OCI-LY7 (cell line): ENCODE measurements around the gene PWWP2B. TPM values are rescaled to one million over a fixed set of nuclear protein-coding genes. Genes with fewer than 3 reads are reported as not detected.
A peak's percentile ranks its signal among the peaks of the same experiment; 100 is the strongest.

Experiments used
- BruUV-seq: library from RNA; stranded (reverse); fragments of 400-500 nt; replicated peaks from 2 replicates; lab custom pipeline; 2021; lab: Mats Ljungman, UMichigan
- CTCF ChIA-PET: fragments of 300-600 bp; sonication (Branson Sonifier 250); formaldehyde crosslinking; loops from one replicate; lab custom pipeline; 2022; ENCODE audit warnings: antibody characterized with exemption; ENCODE audit not compliant: unreplicated experiment; lab: Charles Lee
- POLR2A ChIA-PET: fragments of 300-600 bp; sonication (Branson Sonifier 250); formaldehyde crosslinking; loops from one replicate; lab custom pipeline; 2022; ENCODE audit warnings: antibody characterized with exemption; lab: Charles Lee
- DNase-seq: peaks from one replicate; pipeline ENCODE4 v3.0.0-alpha.2; 2015; ENCODE audit warnings: low spot score
- H2AFZ ChIP-seq: fragments of 200-600 bp; sonication (generic), shearing (Covaris generic); 2 replicates; pipeline ENCODE4 v1.6.1; 2014; ENCODE audit warnings: mild to moderate bottlenecking, antibody characterized with exemption, low read length, moderate library complexity
- H3K27ac ChIP-seq: fragments of 200-600 bp; sonication (generic); 2 replicates; pipeline ENCODE4 v1.5.1; 2014; ENCODE audit warnings: mixed run types, low read depth, mild to moderate bottlenecking, moderate library complexity, low read length, inconsistent platforms; ENCODE audit not compliant: poor library complexity, severe bottlenecking
- H3K36me3 ChIP-seq: fragments of 200-600 bp; sonication (generic); 2 replicates; pipeline ENCODE4 v1.6.1; 2014; ENCODE audit warnings: mild to moderate bottlenecking, antibody characterized with exemption, low read length, moderate library complexity, mixed read lengths; ENCODE audit not compliant: insufficient read depth
- H3K4me1 ChIP-seq: fragments of 200-600 bp; sonication (generic); 2 replicates; pipeline ENCODE4 v1.5.1; 2014; ENCODE audit warnings: mild to moderate bottlenecking, low read length; ENCODE audit not compliant: insufficient read depth, poor library complexity, severe bottlenecking
- H3K4me2 ChIP-seq: fragments of 200-600 bp; sonication (generic); 2 replicates; pipeline ENCODE4 v1.6.1; 2014; ENCODE audit warnings: mild to moderate bottlenecking, low read length
- H3K4me3 ChIP-seq: fragments of 200-600 bp; sonication (generic); 2 replicates; pipeline ENCODE4 v1.5.1; 2014; ENCODE audit warnings: mild to moderate bottlenecking, low read depth, low read length; ENCODE audit not compliant: poor library complexity, severe bottlenecking
- H3K79me2 ChIP-seq: fragments of 200-600 bp; sonication (generic); 2 replicates; pipeline ENCODE4 v1.6.1; 2016; ENCODE audit warnings: low read depth, mild to moderate bottlenecking, low read length, moderate library complexity, mixed read lengths; ENCODE audit not compliant: insufficient read depth
- H3K9me2 ChIP-seq: fragments of 200-600 bp; sonication (generic); 2 replicates; pipeline ENCODE4 v1.6.1; 2016; ENCODE audit warnings: mild to moderate bottlenecking, low read length, mixed read lengths; ENCODE audit not compliant: insufficient read depth
- H3K9me3 ChIP-seq: fragments of 200-600 bp; sonication (generic); 2 replicates; pipeline ENCODE4 v1.6.1; 2014; ENCODE audit warnings: mild to moderate bottlenecking, mixed run types, low read length, mixed read lengths
- H4K20me1 ChIP-seq: fragments of 200-600 bp; sonication (generic); 2 replicates; pipeline ENCODE4 v1.6.1; 2014; ENCODE audit warnings: mild to moderate bottlenecking, antibody characterized with exemption, low read length, moderate library complexity, mixed read lengths; ENCODE audit not compliant: insufficient read depth
- CTCF ChIP-seq: fragments of 200-600 bp; sonication (generic); conservative IDR thresholded peaks from 2 replicates; pipeline ENCODE4 v1.5.1; 2014; ENCODE audit warnings: mild to moderate bottlenecking, antibody characterized with exemption, low read length, moderate library complexity, mixed read lengths
- EZH2phosphoT487 ChIP-seq: fragments of 200-600 bp; sonication (generic); IDR thresholded peaks from 2 replicates; pipeline ENCODE4 v1.6.1; 2018; ENCODE audit warnings: low read depth, borderline replicate concordance, mild to moderate bottlenecking, mixed run types, antibody characterized with exemption, low read length, moderate library complexity, mixed read lengths
- intact Hi-C: fragments of 100-400 bp; cut with micrococcal nuclease; formaldehyde crosslinking; loops from one replicate; pipeline ENCODE4 v1.10.0; 2022; ENCODE audit not compliant: unreplicated experiment
- total RNA-seq, 2 experiments: library from RNA; depleted of rRNA in 1 of 2; stranded (reverse); fragments of >200 nt in 1 of 2; shearing (Covaris generic) in 1 of 2; gene quantifications; 2 replicates each; pipeline ENCODE4 v1.2.3, GENCODE V29; 2014 to 2022

PWWP2B gene
- total RNA-seq, 2 experiments from 2014 or later = 5.9 to 10.6 TPM

DNA sequence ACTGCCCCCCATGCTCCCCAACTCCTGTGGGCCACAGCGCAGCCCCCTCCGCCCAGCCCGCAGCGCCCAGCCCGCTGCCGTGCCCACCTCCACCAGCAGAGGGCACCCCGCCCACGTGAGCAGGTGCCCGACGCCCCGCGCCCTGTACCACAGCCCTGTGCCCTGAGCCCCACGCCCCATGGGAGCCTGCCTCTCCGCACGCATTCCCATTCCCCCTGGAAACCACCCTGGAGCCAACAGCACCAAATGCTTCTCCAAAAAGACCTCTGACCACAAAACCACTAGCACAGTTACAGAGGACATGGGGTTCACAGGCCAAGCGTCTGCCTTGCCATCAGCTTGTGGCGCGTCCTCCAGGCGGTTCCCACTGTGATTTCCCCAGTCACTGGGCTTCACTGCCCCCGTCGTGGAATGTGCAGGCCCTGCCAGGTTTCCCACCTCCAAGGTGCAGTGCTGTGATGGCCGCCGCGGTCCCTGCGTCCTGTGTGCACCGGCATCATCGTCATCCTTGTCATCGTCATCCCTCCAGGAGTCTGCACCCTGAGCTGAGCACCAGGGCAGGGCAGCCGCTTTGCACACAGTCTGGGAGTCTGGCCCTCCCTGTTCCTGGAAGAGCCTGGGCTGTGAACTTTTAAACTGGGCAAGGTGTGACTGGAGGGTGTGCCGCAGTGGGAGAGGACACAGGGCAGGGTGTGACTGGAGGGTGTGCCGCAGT is 61.7 kb downstream of the PWWP2B start:
- ChIA-PET CTCF (no interaction called here), POLR2A (no interaction called here)
- no TSS peak for BruUV-seq
- TF ChIP-seq EZH2phosphoT487 (no peak), CTCF (peak; percentile 95)
- Histone ChIP-seq H3K36me3 (no peaks in the 10 kb centered on the region), H2AFZ (no peak overlapping the region), H3K9me2 (no peaks in the 10 kb centered on the region), H3K4me3 (no peak overlapping the region), H3K27ac (no peak overlapping the region), H3K9me3 (no peaks in the 10 kb centered on the region), H4K20me1 (no peaks in the 10 kb centered on the region), H3K4me2 (no peak overlapping the region), H3K79me2 (no peaks in the 10 kb centered on the region), H3K4me1 (no peaks in the 10 kb centered on the region)
- DNase-seq = peak; percentile 54
- intact Hi-C loops = loop anchor here (1.0 to 10.0 kb wide), 4 partner anchors 79 to 234 kb away; partner anchors contain the start of gene INPP5A

- Histone ChIP-seq H3K9me3 (no peaks in the 10 kb centered on the region), H3K9me2 (no peaks in the 10 kb centered on the region), H3K79me2 (no peaks in the 10 kb centered on the region), H3K27ac (no peak overlapping the region), H3K4me1 (no peaks in the 10 kb centered on the region), H4K20me1 (no peaks in the 10 kb centered on the region), H3K4me3 (no peak overlapping the region), H3K4me2 (no peak overlapping the region), H2AFZ (no peak overlapping the region), H3K36me3 (no peaks in the 10 kb centered on the region)
- POLR2A ChIA-PET = no interaction called here
- intact Hi-C loops = loop anchor here (5.0 to 10.0 kb wide), 3 partner anchors 78 to 235 kb away; partner anchors contain the start of gene INPP5A
- no peak for DNase-seq
- BruUV-seq = no TSS peak
- CTCF ChIA-PET = interaction anchor here (0.6 kb wide), 2 partner anchors 113 to 171 kb away, joined by 3 read pairs; no protein-coding TSS in a partner anchor
- no peak for TF ChIP-seq EZH2phosphoT487
- no peak for TF ChIP-seq CTCF
Observed at GRCh38 chr10:132459301-132460003, 62.5 kb downstream of the PWWP2B start.
